WTC11 (cell line): ENCODE measurements around the gene LRRC7. TPM values are rescaled to one million over a fixed set of nuclear protein-coding genes. Genes with fewer than 3 reads are reported as not detected.

Experiments used
- ATAC-seq: fragments of 200-7000 bp; cut with Tn5 transposase; 2 replicates; pipeline ENCODE4 v1.10.0; 2021; ENCODE audit warnings: mild to moderate bottlenecking, moderate library complexity
- CTCF ChIA-PET: fragments of 300-600 bp; sonication (Branson Sonifier 250); formaldehyde crosslinking; loops from one replicate; lab custom pipeline; 2021; ENCODE audit warnings: antibody characterized with exemption; lab: Charles Lee
- POLR2A ChIA-PET: fragments of 350-600 bp; sonication (Branson Sonifier 250); formaldehyde crosslinking; loops from one replicate; lab custom pipeline; 2021; ENCODE audit warnings: antibody characterized with exemption; lab: Charles Lee
- DNase-seq: peaks from one replicate; pipeline ENCODE4 v3.0.0; 2021; ENCODE audit warnings: low spot score
- H3K27ac Mint-ChIP-seq: 2 replicates; pipeline ENCODE4 v1.8.0; 2021; ENCODE audit warnings: mixed read lengths
- H3K27me3 Mint-ChIP-seq: 2 replicates; pipeline ENCODE4 v1.8.0; 2021; ENCODE audit warnings: low read depth, mild to moderate bottlenecking, moderate library complexity, mixed read lengths
- H3K36me3 Mint-ChIP-seq: 2 replicates; pipeline ENCODE4 v1.8.0; 2021; ENCODE audit warnings: mixed read lengths
- H3K4me1 Mint-ChIP-seq: 2 replicates; pipeline ENCODE4 v1.8.0; 2022; ENCODE audit warnings: mixed read lengths
- H3K4me3 Mint-ChIP-seq: 2 replicates; pipeline ENCODE4 v1.8.0; 2021; ENCODE audit warnings: mild to moderate bottlenecking, moderate library complexity, mixed read lengths
- H3K9me3 Mint-ChIP-seq: 2 replicates; pipeline ENCODE4 v1.8.0; 2021; ENCODE audit warnings: mixed read lengths
- CBFB ChIP-seq: sonication (generic); formaldehyde crosslinking; IDR thresholded peaks from 2 replicates; pipeline ENCODE4 v1.8.1; 2022; ENCODE audit warnings: mild to moderate bottlenecking, low read depth, missing genetic modification reagents
- CREB1 ChIP-seq: sonication (generic); formaldehyde crosslinking; IDR thresholded peaks from 2 replicates; pipeline ENCODE4 v1.8.0; 2023; ENCODE audit warnings: mild to moderate bottlenecking, missing genetic modification reagents
- EMX1 ChIP-seq: fragments of 250-450 bp; sonication (Bioruptor Pico); IDR thresholded peaks from 2 replicates; pipeline ENCODE4 v1.8.0; 2021; ENCODE audit warnings: mild to moderate bottlenecking
- ETV6 ChIP-seq: sonication (generic); formaldehyde crosslinking; IDR thresholded peaks from 2 replicates; pipeline ENCODE4 v1.8.1; 2022; ENCODE audit warnings: mild to moderate bottlenecking, missing genetic modification reagents
- GABPB1 ChIP-seq: sonication (generic); formaldehyde crosslinking; IDR thresholded peaks from 2 replicates; pipeline ENCODE4 v1.8.1; 2023; ENCODE audit warnings: mild to moderate bottlenecking, missing genetic modification reagents
- JUN ChIP-seq: sonication (generic); formaldehyde crosslinking; IDR thresholded peaks from 2 replicates; pipeline ENCODE4 v1.8.0; 2023; ENCODE audit warnings: mild to moderate bottlenecking, missing genetic modification reagents
- KAT7 ChIP-seq: sonication (generic); formaldehyde crosslinking; IDR thresholded peaks from 2 replicates; pipeline ENCODE4 v1.8.1; 2023; ENCODE audit warnings: missing genetic modification reagents, mild to moderate bottlenecking, borderline replicate concordance
- NFATC4 ChIP-seq: fragments of 250-450 bp; sonication (Bioruptor Pico); IDR thresholded peaks from 2 replicates; pipeline ENCODE4 v1.9.0; 2021; ENCODE audit warnings: mild to moderate bottlenecking
- NR2C2 ChIP-seq: sonication (generic); formaldehyde crosslinking; IDR thresholded peaks from 2 replicates; pipeline ENCODE4 v1.8.0; 2022; ENCODE audit warnings: mild to moderate bottlenecking, missing genetic modification reagents
- NR3C1 ChIP-seq: sonication (generic); formaldehyde crosslinking; conservative IDR thresholded peaks from 2 replicates; pipeline ENCODE4 v1.8.1; 2023; ENCODE audit warnings: low read depth, mild to moderate bottlenecking, missing genetic modification reagents
- PRRX2 ChIP-seq: fragments of 250-450 bp; sonication (Bioruptor Pico); IDR thresholded peaks from 2 replicates; pipeline ENCODE4 v1.8.0; 2021; ENCODE audit warnings: mild to moderate bottlenecking
- SMAD4 ChIP-seq: sonication (generic); formaldehyde crosslinking; IDR thresholded peaks from 2 replicates; pipeline ENCODE4 v1.8.0; 2022; ENCODE audit warnings: mild to moderate bottlenecking, missing genetic modification reagents
- SOX15 ChIP-seq: fragments of 250-450 bp; sonication (Bioruptor Pico); IDR thresholded peaks from 2 replicates; pipeline ENCODE4 v1.9.0; 2021; ENCODE audit warnings: mild to moderate bottlenecking
- TCF7 ChIP-seq: sonication (generic); formaldehyde crosslinking; IDR thresholded peaks from 2 replicates; pipeline ENCODE4 v1.8.0; 2022; ENCODE audit warnings: mild to moderate bottlenecking, low read depth, missing genetic modification reagents, moderate library complexity
- TEAD4 ChIP-seq: sonication (generic); formaldehyde crosslinking; IDR thresholded peaks from 2 replicates; pipeline ENCODE4 v1.8.0; 2022; ENCODE audit warnings: mild to moderate bottlenecking, missing genetic modification reagents
- TP53 ChIP-seq: sonication (generic); formaldehyde crosslinking; IDR thresholded peaks from 2 replicates; pipeline ENCODE4 v1.8.1; 2023; ENCODE audit warnings: mild to moderate bottlenecking, missing genetic modification reagents
- USF2 ChIP-seq: sonication (generic); formaldehyde crosslinking; IDR thresholded peaks from 2 replicates; pipeline ENCODE4 v1.8.1; 2023; ENCODE audit warnings: mild to moderate bottlenecking, missing genetic modification reagents, moderate library complexity
- ZNF121 ChIP-seq: sonication (generic); formaldehyde crosslinking; IDR thresholded peaks from 2 replicates; pipeline ENCODE4 v1.8.0; 2023; ENCODE audit warnings: missing genetic modification reagents
- ZNF263 ChIP-seq: sonication (generic); formaldehyde crosslinking; IDR thresholded peaks from 2 replicates; pipeline ENCODE4 v1.8.1; 2022; ENCODE audit warnings: low read depth, mild to moderate bottlenecking, moderate library complexity, missing genetic modification reagents
- total RNA-seq: library from RNA; stranded (reverse); gene quantifications from 3 replicates; pipeline ENCODE4 v1.2.3, GENCODE V29; 2021
- TF ChIP-seq, protein P1 (sequence below): fragments of 250-450 bp; sonication (Bioruptor Pico); IDR thresholded peaks from 2 replicates; pipeline ENCODE4 v1.9.0; 2021; ENCODE audit warnings: mild to moderate bottlenecking, borderline replicate concordance
- TF ChIP-seq, protein P2 (sequence below): sonication (generic); formaldehyde crosslinking; IDR thresholded peaks from 2 replicates; pipeline ENCODE4 v1.8.1; 2022; ENCODE audit warnings: missing genetic modification reagents, borderline replicate concordance
- TF ChIP-seq, protein P3 (sequence below): sonication (generic); formaldehyde crosslinking; IDR thresholded peaks from 2 replicates; pipeline ENCODE4 v1.8.0; 2022; ENCODE audit warnings: mild to moderate bottlenecking, missing genetic modification reagents
- TF ChIP-seq, protein P4 (sequence below): fragments of 250-450 bp; sonication (Bioruptor Pico); IDR thresholded peaks from 2 replicates; pipeline ENCODE4 v1.9.0; 2021; ENCODE audit warnings: moderate library complexity, mild to moderate bottlenecking, inconsistent platforms, borderline replicate concordance

LRRC7 gene
- total RNA-seq, 1 experiment from 2014 or later, result not detected

DNA sequence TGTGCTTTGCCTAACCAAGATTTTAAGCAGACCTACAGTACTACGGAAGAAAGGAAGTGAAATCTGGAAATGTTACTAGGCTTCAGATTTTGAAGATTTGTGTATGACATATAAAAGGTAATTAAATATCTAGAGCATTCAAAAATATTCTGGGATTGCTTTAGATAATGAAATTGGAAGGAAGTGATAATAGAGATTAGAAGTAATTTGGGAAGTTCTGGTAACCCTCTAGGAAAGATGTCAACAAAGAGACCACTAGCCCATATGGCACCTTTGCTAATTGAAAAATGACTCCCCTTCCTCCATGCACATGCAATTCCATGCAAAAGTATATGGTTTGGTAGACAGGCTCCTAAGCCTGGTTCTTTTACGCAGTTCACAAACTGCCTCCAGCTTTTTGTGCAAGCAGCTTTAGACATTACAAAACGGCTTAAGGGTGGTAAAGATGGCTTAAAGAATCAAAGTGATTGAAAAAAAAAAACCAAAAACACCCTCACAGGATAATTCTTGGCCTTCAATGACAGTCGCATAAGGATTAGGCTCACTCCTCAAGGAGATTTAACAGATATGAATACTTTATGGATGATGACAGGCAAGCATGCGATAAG lies 81.8 kb downstream of the LRRC7 start:
- Mint-ChIP-seq H3K27ac (no peak overlapping the region), H3K27me3 (no peaks in the 10 kb centered on the region), H3K4me3 (no peak overlapping the region), H3K36me3 (no peaks in the 10 kb centered on the region), H3K9me3 (no peaks in the 10 kb centered on the region), H3K4me1 (peaks cover 7% of the 10 kb centered on the region)
- ChIA-PET CTCF (no interaction called here), POLR2A (no interaction called here)
- ATAC-seq, result no peak
- DNase-seq, result no peak
- no peak for TF ChIP-seq CBFB (CRISPR knock-in tag)

DNA sequence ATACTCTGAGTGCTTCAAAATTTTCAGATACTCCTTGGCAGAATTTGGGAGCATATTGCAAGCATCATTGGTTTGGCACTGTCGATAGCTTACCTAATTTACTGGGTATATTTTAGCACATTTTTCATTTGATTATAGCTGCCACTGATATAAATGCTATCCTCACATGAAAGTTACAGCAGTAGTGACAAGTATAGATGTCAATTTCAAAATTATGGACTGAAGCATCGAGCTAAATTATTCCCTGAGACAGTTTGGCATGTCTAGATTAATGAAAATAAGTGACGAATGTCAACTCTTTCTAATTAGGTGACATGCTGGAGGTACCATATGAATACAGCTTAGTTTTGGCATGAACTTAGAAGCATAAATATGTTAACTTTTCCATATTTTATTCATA lies 83.1 kb downstream of the LRRC7 start:
- ChIA-PET CTCF (no interaction called here), POLR2A (no interaction called here)
- H3K27me3 Mint-ChIP-seq, result no peaks in the 10 kb centered on the region
- TF ChIP-seq EMX1 (CRISPR knock-in tag) (no peak), CREB1 (CRISPR knock-in tag) (no peak), ZNF263 (CRISPR knock-in tag) (no peak), PRRX2 (CRISPR knock-in tag) (no peak), TCF7 (no peak), NFATC4 (CRISPR knock-in tag) (no peak), KAT7 (no peak), SOX15 (no peak), TP53 (no peak), GABPB1 (no peak)
- TF ChIP-seq, protein P1, sequence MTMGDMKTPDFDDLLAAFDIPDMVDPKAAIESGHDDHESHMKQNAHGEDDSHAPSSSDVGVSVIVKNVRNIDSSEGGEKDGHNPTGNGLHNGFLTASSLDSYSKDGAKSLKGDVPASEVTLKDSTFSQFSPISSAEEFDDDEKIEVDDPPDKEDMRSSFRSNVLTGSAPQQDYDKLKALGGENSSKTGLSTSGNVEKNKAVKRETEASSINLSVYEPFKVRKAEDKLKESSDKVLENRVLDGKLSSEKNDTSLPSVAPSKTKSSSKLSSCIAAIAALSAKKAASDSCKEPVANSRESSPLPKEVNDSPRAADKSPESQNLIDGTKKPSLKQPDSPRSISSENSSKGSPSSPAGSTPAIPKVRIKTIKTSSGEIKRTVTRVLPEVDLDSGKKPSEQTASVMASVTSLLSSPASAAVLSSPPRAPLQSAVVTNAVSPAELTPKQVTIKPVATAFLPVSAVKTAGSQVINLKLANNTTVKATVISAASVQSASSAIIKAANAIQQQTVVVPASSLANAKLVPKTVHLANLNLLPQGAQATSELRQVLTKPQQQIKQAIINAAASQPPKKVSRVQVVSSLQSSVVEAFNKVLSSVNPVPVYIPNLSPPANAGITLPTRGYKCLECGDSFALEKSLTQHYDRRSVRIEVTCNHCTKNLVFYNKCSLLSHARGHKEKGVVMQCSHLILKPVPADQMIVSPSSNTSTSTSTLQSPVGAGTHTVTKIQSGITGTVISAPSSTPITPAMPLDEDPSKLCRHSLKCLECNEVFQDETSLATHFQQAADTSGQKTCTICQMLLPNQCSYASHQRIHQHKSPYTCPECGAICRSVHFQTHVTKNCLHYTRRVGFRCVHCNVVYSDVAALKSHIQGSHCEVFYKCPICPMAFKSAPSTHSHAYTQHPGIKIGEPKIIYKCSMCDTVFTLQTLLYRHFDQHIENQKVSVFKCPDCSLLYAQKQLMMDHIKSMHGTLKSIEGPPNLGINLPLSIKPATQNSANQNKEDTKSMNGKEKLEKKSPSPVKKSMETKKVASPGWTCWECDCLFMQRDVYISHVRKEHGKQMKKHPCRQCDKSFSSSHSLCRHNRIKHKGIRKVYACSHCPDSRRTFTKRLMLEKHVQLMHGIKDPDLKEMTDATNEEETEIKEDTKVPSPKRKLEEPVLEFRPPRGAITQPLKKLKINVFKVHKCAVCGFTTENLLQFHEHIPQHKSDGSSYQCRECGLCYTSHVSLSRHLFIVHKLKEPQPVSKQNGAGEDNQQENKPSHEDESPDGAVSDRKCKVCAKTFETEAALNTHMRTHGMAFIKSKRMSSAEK, result no peak
- TF ChIP-seq, protein P2, sequence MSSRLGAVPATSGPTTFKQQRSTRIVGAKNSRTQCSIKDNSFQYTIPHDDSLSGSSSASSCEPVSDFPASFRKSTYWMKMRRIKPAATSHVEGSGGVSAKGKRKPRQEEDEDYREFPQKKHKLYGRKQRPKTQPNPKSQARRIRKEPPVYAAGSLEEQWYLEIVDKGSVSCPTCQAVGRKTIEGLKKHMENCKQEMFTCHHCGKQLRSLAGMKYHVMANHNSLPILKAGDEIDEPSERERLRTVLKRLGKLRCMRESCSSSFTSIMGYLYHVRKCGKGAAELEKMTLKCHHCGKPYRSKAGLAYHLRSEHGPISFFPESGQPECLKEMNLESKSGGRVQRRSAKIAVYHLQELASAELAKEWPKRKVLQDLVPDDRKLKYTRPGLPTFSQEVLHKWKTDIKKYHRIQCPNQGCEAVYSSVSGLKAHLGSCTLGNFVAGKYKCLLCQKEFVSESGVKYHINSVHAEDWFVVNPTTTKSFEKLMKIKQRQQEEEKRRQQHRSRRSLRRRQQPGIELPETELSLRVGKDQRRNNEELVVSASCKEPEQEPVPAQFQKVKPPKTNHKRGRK (CRISPR knock-in tag), result no peak
- TF ChIP-seq, protein P3, sequence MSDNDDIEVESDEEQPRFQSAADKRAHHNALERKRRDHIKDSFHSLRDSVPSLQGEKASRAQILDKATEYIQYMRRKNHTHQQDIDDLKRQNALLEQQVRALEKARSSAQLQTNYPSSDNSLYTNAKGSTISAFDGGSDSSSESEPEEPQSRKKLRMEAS (CRISPR knock-in tag), result no peak
- no peak overlapping the region for H3K4me3 Mint-ChIP-seq
- no peaks in the 10 kb centered on the region for H3K9me3 Mint-ChIP-seq
- H3K4me1 Mint-ChIP-seq, result peaks cover 7% of the 10 kb centered on the region
- DNase-seq (no peak), ATAC-seq (no peak)
- H3K36me3 Mint-ChIP-seq, result no peaks in the 10 kb centered on the region
- H3K27ac Mint-ChIP-seq, result no peak overlapping the region

DNA sequence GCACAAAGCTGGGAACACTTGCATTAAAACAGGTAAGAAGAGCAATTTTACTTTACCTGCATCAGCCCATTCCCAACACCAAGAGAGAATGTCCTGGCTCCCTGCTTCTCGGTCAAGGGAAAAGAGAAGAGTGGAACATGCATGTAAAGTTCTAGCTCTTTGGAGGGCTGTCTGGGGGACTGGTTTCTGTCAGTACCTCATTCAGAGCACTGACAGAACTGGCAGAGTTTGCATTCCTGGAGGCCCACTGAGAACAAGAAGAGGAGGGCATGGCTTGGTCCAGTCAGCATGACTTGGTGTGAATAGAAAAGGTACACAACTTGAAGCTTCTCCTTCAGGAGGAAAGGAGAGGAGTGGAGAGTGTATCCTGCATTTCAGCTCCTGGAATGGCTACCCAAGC lies 83.9 kb downstream of the LRRC7 start:
- peaks cover 7% of the 10 kb centered on the region for H3K4me1 Mint-ChIP-seq
- ChIA-PET CTCF (no interaction called here), POLR2A (no interaction called here)
- no peaks in the 10 kb centered on the region for H3K9me3 Mint-ChIP-seq
- no peak; the same call in 1 of the 2 replicates for ATAC-seq
- no peak overlapping the region for H3K4me3 Mint-ChIP-seq
- no peak for DNase-seq
- H3K36me3 Mint-ChIP-seq, result no peaks in the 10 kb centered on the region
- H3K27me3 Mint-ChIP-seq, result no peaks in the 10 kb centered on the region
- H3K27ac Mint-ChIP-seq, result no peak overlapping the region
- TF ChIP-seq USF2 (CRISPR knock-in tag), result no peak
- TF ChIP-seq SMAD4 (CRISPR knock-in tag), result no peak
- TF ChIP-seq NR2C2 (CRISPR knock-in tag), result no peak
- TF ChIP-seq, protein P1, result no peak
- TF ChIP-seq ETV6 (CRISPR knock-in tag), result no peak
- no peak for TF ChIP-seq TEAD4 (CRISPR knock-in tag)
- TF ChIP-seq, protein P4, sequence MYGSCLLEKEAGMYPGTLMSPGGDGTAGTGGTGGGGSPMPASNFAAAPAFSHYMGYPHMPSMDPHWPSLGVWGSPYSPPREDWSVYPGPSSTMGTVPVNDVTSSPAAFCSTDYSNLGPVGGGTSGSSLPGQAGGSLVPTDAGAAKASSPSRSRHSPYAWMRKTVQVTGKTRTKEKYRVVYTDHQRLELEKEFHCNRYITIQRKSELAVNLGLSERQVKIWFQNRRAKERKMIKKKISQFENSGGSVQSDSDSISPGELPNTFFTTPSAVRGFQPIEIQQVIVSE, result no peak
- TF ChIP-seq ZNF121 (CRISPR knock-in tag), result no peak
- TF ChIP-seq NR3C1 (CRISPR knock-in tag), result no peak
- no peak for TF ChIP-seq JUN (CRISPR knock-in tag)
- TF ChIP-seq KAT7, result no peak
